Liver (tissue), 9 donors: Measurements from ENCODE around the gene GRIP1. TPM values are rescaled to one million over a fixed set of nuclear protein-coding genes. Genes with fewer than 3 reads are reported as not detected.

Source experiments
- DNase-seq: peaks from one replicate; pipeline ENCODE4 v3.0.0-alpha.2; 2017; ENCODE audit warnings: low spot score
- H3K27ac ChIP-seq, 2 donors: one replicate each; pipeline ENCODE4 v1.7.0; 2013; ENCODE audit warnings: inconsistent platforms in 2 of 2, low read length in 2 of 2, control low read depth in 1 of 2, low read depth in 1 of 2, mild to moderate bottlenecking in 1 of 2
- H3K27me3 ChIP-seq, 4 donors: one replicate each; pipeline versions ENCODE4 v1.6.1 to v1.7.0; 2013; ENCODE audit warnings: low read length in 3 of 4, inconsistent platforms in 1 of 4, mild to moderate bottlenecking in 1 of 4, moderate library complexity in 1 of 4; ENCODE audit not compliant: control insufficient read depth in 4 of 4, insufficient read depth in 4 of 4
- H3K36me3 ChIP-seq, 4 donors: one replicate each; pipeline versions ENCODE4 v1.6.1 to v1.7.0; 2013; ENCODE audit warnings: low read length in 3 of 4, mild to moderate bottlenecking in 3 of 4, low read depth in 1 of 4, moderate library complexity in 1 of 4; ENCODE audit not compliant: control insufficient read depth in 4 of 4, insufficient read depth in 3 of 4
- H3K4me1 ChIP-seq, 4 donors: one replicate each; pipeline versions ENCODE4 v1.6.1 to v1.7.0; 2013; ENCODE audit warnings: low read length in 3 of 4, mild to moderate bottlenecking in 3 of 4, moderate library complexity in 1 of 4; ENCODE audit not compliant: control insufficient read depth in 4 of 4, insufficient read depth in 4 of 4
- H3K4me3 ChIP-seq, 3 donors: one replicate each; pipeline versions ENCODE4 v1.6.1 to v1.7.0; 2013; ENCODE audit warnings: low read length in 3 of 3, control low read depth in 1 of 3, low read depth in 1 of 3, mild to moderate bottlenecking in 1 of 3
- H3K9ac ChIP-seq, 2 donors: one replicate each; pipeline ENCODE4 v1.7.0; 2013; ENCODE audit warnings: low read length in 2 of 2, mild to moderate bottlenecking in 2 of 2, moderate library complexity in 2 of 2, control low read depth in 1 of 2, low read depth in 1 of 2
- H3K9me3 ChIP-seq, 4 donors: one replicate each; pipeline versions ENCODE4 v1.6.1 to v1.7.0; 2013; ENCODE audit warnings: low read length in 3 of 4; ENCODE audit not compliant: control insufficient read depth in 4 of 4
- EGR1 ChIP-seq, 2 donors: IDR thresholded peaks; 2 replicates each; pipeline ENCODE4 v1.6.1; 2016 to 2018; ENCODE audit warnings: antibody characterized with exemption in 2 of 2, low read depth in 2 of 2
- GABPA ChIP-seq, 2 donors: IDR thresholded peaks in 1 of 2; conservative IDR thresholded peaks in 1 of 2; 2 replicates each; pipeline ENCODE4 v1.6.1; 2016; ENCODE audit warnings: antibody characterized with exemption in 2 of 2, mild to moderate bottlenecking in 1 of 2, moderate library complexity in 1 of 2
- NR2F2 ChIP-seq: IDR thresholded peaks from 2 replicates; pipeline ENCODE4 v1.6.1; 2016; ENCODE audit warnings: antibody characterized with exemption
- SP1 ChIP-seq: IDR thresholded peaks from 2 replicates; pipeline ENCODE4 v1.6.1; 2018; ENCODE audit warnings: antibody characterized with exemption, mild to moderate bottlenecking
- TAF1 ChIP-seq: conservative IDR thresholded peaks from 2 replicates; pipeline ENCODE4 v1.6.1; 2016; ENCODE audit warnings: antibody characterized with exemption, mild to moderate bottlenecking
- ZBTB33 ChIP-seq: IDR thresholded peaks from 2 replicates; pipeline ENCODE4 v1.6.1; 2016; ENCODE audit warnings: antibody characterized with exemption
- WGBS: extraction: QIAGEN DNeasy Blood & Tissue Kit; methylation state at CpG from one replicate; pipeline ENCODE4 v1.1.7; 2013; 5-methylcytosine and 5-hydroxymethylcytosine counted together
- polyA plus RNA-seq, 2 donors: library from polyadenylated mRNA; stranded (reverse) in 1 of 2; unstranded in 1 of 2; fragments of 200-250 nt in 1 of 2; fragments of >200 nt in 1 of 2; fragmentation: Nextera tagmentation in 1 of 2; extraction: Ambion mirVana in 1 of 2; gene quantifications; one replicate each; pipeline versions ENCODE4 v1.2.1 to v1.2.3, GENCODE V29; 2013 to 2015
- total RNA-seq, 2 donors: library from RNA; depleted of rRNA; stranded (reverse); fragments of >200 nt; gene quantifications; one replicate each; pipeline ENCODE4 v1.2.3, GENCODE V29; 2014
- TF ChIP-seq, protein P1 (sequence below): IDR thresholded peaks from 2 replicates; pipeline ENCODE4 v1.6.1; 2016; ENCODE audit warnings: antibody characterized with exemption, mild to moderate bottlenecking
- donor health status: healthy.
- donor health status: healthy.
- donor health status: healthy.
- donor health status: healthy.
- donor health status: healthy.

The GRIP1 gene
- total and polyA plus RNA-seq, 4 donors, result 0.05 to 1.5 (median 0.24) TPM

GRCh38 chr12:66345212-66345611 is 333.7 kb downstream of the GRIP1 start:
- no peak overlapping the region for H3K4me3 ChIP-seq
- WGBS, result 88% methylated on average over 3 of the region's 3 CpGs
- no peak for TF ChIP-seq TAF1
- no peak for DNase-seq
- H3K9me3 ChIP-seq, result peaks cover 2 to 9% (median 6%) of the 10 kb centered on the region in 4 donors
- H3K4me1 ChIP-seq, result no peaks in the 10 kb centered on the region
- H3K36me3 ChIP-seq, result peaks cover 3 to 12% (median 7%) of the 10 kb centered on the region in 4 donors
- no peak overlapping the region for H3K9ac ChIP-seq
- no peaks in the 10 kb centered on the region for H3K27me3 ChIP-seq
- no peak overlapping the region for H3K27ac ChIP-seq

DNA sequence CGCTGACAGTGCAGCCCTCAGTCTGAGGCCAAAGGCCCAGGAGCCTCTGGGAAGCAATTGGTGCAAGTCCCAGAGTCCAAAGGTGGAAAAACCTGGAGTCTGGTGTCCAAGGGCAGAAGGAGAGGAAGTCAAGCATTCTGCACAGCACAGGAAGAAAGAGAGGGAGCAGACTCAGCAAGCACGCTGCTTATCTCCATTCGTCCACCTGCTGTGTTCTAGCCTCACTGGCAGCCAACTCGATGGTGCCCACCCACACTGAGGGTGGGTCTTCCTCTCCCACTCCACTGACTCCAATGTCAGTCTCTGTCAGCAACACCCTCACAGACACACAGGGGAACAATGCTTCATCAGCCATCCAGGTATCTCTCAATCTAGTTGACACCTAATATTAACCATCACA is 337.8 kb downstream of the GRIP1 start:
- H3K36me3 ChIP-seq, result peaks cover 1 to 18% (median 14%) of the 10 kb centered on the region in 4 donors
- WGBS, result 94% methylated on average over 4 of the region's 4 CpGs
- TF ChIP-seq NR2F2 (no peak), ZBTB33 (no peak), EGR1 (IDR thresholded peaks at IDR 0.05; ENCODE audit: low read depth in 2 of 2) (no peak), SP1 (no peak)
- TF ChIP-seq, protein P1, sequence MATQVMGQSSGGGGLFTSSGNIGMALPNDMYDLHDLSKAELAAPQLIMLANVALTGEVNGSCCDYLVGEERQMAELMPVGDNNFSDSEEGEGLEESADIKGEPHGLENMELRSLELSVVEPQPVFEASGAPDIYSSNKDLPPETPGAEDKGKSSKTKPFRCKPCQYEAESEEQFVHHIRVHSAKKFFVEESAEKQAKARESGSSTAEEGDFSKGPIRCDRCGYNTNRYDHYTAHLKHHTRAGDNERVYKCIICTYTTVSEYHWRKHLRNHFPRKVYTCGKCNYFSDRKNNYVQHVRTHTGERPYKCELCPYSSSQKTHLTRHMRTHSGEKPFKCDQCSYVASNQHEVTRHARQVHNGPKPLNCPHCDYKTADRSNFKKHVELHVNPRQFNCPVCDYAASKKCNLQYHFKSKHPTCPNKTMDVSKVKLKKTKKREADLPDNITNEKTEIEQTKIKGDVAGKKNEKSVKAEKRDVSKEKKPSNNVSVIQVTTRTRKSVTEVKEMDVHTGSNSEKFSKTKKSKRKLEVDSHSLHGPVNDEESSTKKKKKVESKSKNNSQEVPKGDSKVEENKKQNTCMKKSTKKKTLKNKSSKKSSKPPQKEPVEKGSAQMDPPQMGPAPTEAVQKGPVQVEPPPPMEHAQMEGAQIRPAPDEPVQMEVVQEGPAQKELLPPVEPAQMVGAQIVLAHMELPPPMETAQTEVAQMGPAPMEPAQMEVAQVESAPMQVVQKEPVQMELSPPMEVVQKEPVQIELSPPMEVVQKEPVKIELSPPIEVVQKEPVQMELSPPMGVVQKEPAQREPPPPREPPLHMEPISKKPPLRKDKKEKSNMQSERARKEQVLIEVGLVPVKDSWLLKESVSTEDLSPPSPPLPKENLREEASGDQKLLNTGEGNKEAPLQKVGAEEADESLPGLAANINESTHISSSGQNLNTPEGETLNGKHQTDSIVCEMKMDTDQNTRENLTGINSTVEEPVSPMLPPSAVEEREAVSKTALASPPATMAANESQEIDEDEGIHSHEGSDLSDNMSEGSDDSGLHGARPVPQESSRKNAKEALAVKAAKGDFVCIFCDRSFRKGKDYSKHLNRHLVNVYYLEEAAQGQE, result no peak
- DNase-seq, result no peak
- no peak overlapping the region for H3K27ac ChIP-seq
- no peak overlapping the region for H3K9ac ChIP-seq
- no peaks in the 10 kb centered on the region for H3K27me3 ChIP-seq
- peaks cover 2 to 11% (median 7%) of the 10 kb centered on the region in 4 donors for H3K9me3 ChIP-seq
- no peaks in the 10 kb centered on the region for H3K4me1 ChIP-seq
- peak overlapping the region in 1 of 3 donors; percentile 32 for H3K4me3 ChIP-seq

DNA sequence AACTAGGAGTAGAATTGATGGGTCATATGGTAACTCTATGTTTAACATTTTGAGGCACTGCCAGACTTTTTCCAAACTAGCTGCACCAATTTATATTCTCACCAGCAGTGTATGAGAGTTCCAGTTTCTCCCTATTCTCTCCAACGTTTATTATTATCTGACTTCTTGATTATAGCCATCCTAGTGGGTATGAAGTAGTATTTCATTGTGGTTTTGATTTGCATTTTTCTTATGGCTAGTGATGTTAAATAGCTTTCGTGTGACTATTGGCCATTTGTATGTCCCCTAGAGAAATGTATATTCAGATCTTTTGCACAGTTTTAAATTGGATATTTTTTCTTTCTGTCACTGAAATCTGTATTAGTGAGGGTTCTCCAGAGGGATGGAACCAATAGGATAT is 338.7 kb downstream of the GRIP1 start:
- Histone ChIP-seq H3K4me1 (no peaks in the 10 kb centered on the region), H3K36me3 (peaks cover 1 to 18% (median 14%) of the 10 kb centered on the region in 4 donors), H3K9me3 (peaks cover 2 to 11% (median 7%) of the 10 kb centered on the region in 4 donors), H3K27me3 (no peaks in the 10 kb centered on the region), H3K9ac (no peak overlapping the region), H3K27ac (no peak overlapping the region), H3K4me3 (no peak overlapping the region)
- 94% methylated on average over 2 of the region's 2 CpGs for WGBS
- no peak for TF ChIP-seq GABPA (IDR thresholded peaks at IDR 0.05 in 1 of 2, conservative IDR thresholded peaks at IDR 0.05 in 1 of 2)
- no peak for DNase-seq
